Astrocyte of the spinal cord (primary cell): ENCODE results near the gene UNKL.

Experiments
- DNase-seq: peaks from one replicate; pipeline ENCODE4 v3.0.0; 2011; ENCODE audit warnings: low read depth, low spot score
- H3K4me3 ChIP-seq: 2 replicates; pipeline ENCODE4 v1.5.1; 2011; ENCODE audit warnings: low read depth, mild to moderate bottlenecking, low read length, moderate library complexity
- in situ Hi-C: cut with HindIII; loops from 2 replicates; pipeline ENCODE4 v1.10.0; 2017; ENCODE audit warnings: low sequenced_read_pairs
- TF ChIP-seq, protein P1 (sequence below): IDR thresholded peaks from 2 replicates; pipeline ENCODE4 v1.5.1; 2012; ENCODE audit warnings: low read depth, mild to moderate bottlenecking, low read length, inconsistent platforms

Gene UNKL

DNA sequence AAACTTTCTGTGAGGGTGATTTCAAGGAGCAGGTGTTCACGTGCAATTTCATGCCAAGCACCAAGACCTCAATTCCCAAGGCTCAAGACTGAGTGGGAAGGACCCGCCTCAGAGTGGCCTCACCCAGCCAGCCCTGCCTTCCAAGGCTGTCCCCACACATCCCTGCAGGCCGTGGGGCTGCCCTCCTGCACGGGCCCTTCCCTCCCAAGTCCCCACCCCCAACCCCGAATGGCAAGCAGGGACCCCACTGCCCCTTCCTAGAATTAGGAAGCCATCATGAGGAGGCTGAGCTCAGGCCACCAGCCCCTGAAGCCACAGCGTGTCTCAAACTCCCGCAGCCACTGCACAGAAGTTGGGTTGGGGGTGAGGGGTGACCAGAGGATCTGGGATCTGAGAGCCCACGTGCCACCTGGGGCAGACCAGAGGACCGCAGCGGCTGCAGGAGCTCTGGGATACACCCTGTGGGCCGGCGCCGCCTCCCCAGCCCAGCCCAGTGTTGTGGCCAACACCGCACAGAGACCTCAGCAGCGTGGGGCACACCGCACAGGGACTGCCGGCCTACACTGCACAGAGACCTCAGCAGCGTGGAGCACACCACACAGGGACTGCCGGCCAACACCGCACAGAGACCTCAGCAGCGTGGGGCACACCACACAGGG is 42.1 kb downstream of the UNKL start:
- TF ChIP-seq, protein P1, sequence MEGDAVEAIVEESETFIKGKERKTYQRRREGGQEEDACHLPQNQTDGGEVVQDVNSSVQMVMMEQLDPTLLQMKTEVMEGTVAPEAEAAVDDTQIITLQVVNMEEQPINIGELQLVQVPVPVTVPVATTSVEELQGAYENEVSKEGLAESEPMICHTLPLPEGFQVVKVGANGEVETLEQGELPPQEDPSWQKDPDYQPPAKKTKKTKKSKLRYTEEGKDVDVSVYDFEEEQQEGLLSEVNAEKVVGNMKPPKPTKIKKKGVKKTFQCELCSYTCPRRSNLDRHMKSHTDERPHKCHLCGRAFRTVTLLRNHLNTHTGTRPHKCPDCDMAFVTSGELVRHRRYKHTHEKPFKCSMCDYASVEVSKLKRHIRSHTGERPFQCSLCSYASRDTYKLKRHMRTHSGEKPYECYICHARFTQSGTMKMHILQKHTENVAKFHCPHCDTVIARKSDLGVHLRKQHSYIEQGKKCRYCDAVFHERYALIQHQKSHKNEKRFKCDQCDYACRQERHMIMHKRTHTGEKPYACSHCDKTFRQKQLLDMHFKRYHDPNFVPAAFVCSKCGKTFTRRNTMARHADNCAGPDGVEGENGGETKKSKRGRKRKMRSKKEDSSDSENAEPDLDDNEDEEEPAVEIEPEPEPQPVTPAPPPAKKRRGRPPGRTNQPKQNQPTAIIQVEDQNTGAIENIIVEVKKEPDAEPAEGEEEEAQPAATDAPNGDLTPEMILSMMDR: no peak
- no peak for DNase-seq
- H3K4me3 ChIP-seq: no peak overlapping the region
- in situ Hi-C loops: no loop called here

DNA sequence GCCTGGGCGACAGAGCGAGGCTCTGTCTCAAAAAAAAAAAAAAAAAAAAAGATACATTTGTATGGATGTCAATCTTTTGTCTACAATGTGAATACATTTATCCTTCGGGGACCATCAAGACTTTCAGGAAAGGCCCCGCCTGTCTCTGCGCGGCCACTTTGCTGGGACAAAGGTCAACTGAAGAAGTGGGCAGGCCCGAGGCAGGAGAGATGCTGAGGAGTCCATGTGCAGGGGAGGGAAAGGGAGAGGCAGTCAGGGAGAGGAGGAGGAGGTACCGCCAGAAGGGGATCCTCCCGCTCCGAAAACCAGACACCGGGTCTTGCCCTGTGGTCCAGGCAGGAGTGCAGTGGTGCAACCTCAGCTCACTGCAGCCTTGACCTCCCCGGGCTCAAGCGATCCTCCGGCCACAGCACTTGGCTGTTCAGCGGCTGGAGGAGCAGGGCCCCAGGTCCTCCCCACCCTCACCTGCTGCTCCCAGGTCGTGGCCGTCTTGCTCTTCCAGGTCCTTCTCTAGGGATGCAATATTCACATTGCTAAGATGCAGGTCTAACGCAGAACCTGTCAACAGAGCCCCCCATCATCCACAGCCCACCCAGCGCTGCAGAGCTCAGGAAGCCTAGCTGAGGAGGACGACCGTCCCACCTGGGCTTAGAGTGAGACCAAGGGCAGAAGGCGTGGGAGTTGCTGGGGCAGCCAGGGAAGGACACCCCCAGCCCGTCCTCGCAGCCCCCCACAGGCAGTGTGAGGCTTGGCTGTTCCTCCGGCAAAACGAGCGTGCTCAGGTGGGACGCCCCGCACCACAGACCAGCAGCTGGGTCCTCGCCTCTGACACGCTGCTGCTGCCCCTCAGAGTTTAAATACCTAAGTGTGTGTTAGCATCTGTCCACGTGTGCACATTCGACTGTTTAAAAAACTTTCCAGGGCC is 43.2 kb downstream of the UNKL start:
- no peak for DNase-seq
- in situ Hi-C loops: no loop called here
- H3K4me3 ChIP-seq: no peak overlapping the region
- TF ChIP-seq, protein P1: no peak

DNA sequence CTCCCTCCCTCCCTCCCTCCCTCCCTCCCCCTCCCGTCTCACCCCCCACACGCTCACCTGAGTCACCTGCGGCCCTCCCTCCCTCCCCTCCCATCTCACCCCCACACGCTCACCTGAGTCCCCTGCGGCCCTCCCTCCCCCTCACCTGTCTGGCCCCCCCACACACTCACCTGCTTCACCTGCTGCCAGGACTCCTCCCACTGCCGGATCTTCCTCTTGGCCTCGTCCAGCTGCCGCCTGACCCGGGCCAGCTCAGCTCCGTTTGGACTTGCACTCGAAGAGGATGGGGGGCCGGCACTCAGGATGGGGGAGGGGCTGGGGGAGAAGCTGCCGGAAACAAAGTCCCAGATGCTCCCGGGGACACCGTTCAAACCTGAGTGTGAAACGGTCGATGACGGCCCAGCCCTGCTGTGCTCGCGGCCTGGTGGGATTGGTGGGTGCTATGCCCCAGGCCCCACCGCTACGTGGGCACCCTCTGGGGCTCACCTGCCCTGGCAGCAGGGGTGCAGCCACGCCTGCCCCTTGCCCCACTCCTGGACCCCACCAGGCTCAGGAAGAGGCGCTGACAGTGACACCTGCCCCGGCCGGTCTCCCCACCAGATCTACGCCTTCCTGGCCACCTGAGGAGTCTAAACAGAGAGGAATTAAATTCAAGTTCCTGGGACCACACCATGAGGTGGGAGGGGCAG is 46.9 kb downstream of the UNKL start:
- H3K4me3 ChIP-seq: no peak overlapping the region
- in situ Hi-C loops: no loop called here
- no peak for DNase-seq
- TF ChIP-seq, protein P1: no peak

- TF ChIP-seq, protein P1: no peak
- no peak overlapping the region for H3K4me3 ChIP-seq
- in situ Hi-C loops: no loop called here
- DNase-seq: no peak
Observed at GRCh38 chr16:1366712-1367299, 47.7 kb downstream of the UNKL start.

- no peak overlapping the region for H3K4me3 ChIP-seq
- TF ChIP-seq, protein P1: no peak
- in situ Hi-C loops: no loop called here
- DNase-seq: no peak
Observed at GRCh38 chr16:1366060-1366711, 48.3 kb downstream of the UNKL start.

- H3K4me3 ChIP-seq: no peak overlapping the region
- in situ Hi-C loops: no loop called here
- no peak for DNase-seq
- TF ChIP-seq, protein P1: no peak
Observed at GRCh38 chr16:1364510-1364909, 50.0 kb downstream of the UNKL start.
